Kidney tubule cell (primary cell): ENCODE measurements around the gene HMX1.

Experiments
- DNase-seq: peaks from one replicate; pipeline ENCODE4 v3.0.0-alpha.2; 2018; ENCODE audit warnings: low spot score

The HMX1 gene

DNA sequence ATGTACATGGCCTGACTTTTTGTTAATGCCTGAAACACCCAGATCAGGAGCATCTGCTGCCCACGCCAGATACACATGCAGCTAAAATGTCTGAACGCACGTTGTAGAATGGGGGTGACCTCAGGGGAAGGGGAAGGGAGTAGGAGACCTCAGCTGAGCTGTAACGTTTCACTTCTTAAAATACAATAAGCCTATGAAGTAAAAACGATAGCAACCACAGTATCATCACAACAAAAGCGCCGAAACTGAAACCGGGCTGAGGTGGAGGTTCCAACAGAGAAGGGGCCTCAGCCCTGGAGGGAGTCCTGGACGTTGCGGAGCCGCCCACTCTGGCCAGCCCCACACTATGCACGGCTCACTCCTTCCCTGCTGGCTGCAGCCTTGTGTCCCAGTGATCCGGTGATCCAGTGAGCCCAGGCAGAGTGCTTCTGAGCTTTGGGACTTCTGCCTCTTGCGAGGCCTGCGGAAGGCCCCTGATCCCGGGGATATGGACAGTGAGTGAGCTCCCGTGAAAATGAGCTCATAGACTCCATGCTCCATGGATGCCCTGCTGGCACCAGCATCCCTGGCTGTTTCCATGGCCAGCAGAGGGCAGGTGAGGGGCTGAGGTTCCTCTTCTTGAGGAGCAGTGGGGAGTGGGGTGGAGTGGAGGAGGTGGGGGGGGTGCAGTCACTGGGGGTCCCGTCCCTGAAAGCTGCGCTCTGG is 52.0 kb downstream of the HMX1 start:
- no peak for DNase-seq

DNA sequence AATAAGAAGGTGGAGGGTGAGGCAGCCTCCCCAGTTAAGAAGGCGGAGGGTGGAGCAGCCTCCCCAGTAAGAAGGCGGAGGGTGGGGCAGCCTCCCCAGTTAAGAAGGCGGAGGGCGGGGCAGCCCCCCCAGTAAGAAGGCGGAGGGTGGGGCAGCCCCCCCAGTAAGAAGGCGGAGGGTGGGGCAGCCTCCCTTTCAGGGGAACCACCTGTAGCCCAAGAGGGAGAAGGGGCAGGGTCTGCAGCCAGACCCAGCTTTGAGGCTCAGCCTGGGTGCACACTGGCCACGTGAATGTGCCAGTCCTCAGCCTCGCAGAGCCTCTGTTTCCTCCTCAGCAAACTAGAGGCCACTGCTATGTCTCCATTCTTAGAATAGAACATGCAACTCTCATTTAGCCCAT is 52.6 kb downstream of the HMX1 start:
- DNase-seq, result no peak

DNA sequence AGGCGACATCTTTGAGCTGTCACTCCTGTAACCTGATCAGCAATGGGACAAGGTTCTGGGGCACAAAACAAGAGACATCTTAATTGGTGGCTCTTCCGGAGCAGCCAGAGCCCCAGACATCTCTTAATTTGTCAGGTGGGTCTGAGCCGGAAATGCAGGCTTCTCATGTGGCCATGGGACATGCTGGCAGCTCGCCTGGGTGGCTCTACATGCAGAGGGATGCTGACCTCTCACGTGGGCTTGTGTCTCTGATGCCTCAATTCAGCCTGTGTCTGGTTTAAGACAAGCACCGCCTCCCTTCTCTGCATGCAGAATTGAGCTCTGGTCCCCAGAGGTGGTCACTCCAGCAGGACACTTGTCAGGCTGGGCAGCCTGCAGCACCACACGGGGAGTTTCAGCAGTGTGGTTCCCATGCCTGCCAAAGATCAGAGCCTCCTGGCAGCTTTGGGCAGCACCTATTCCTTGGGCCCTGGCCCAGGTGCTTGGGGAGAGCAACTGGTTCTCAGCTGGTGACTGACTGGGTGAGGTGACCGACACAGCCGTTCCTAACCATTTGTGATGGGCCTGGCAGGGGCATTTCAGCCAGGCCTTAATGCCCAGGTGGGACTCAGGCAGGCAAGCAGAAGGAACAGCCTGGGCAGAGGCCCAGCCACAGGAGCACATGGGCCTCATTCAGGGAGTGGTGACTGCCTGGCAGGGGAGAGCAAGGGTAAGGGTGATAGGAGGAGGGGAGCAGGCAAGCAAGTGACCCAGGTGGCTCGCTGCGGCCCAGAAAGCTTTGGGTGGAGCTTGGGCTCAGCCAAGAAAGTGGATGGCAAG is 53.4 kb downstream of the HMX1 start:
- no peak for DNase-seq

- no peak for DNase-seq
Measured at GRCh38 chr4:8817813-8818062, 53.9 kb downstream of the HMX1 start.

- no peak for DNase-seq
Measured at GRCh38 chr4:8817096-8817812, 54.4 kb downstream of the HMX1 start.
